ENCODE results near the gene POU5F2.

- TF ChIP-seq EZH2 (IDR thresholded peaks at IDR 0.05; ENCODE audit: borderline replicate concordance, low read depth, low read length, poor library complexity, severe bottlenecking) = no peak
- TF ChIP-seq CTCF (conservative IDR thresholded peaks at IDR 0.05; ENCODE audit: low read depth, low read length) = no peak
Measured at GRCh38 chr5:93777620-93778019, 36.2 kb upstream of the POU5F2 start.

Data from A673 (cell line).